Peyer's patch (tissue), 4 donors: ENCODE data around the gene ADGRG1. TPM values are rescaled to one million over a fixed set of nuclear protein-coding genes. Genes with fewer than 3 reads are reported as not detected.

ENCODE experiments used
- DNase-seq, 3 donors: peaks; one replicate each; pipeline ENCODE4 v3.0.0-alpha.2; 2017 to 2019
- H3K27ac ChIP-seq, 4 donors: fragments of 200-600 bp; sonication (generic); one replicate each; pipeline ENCODE4 v1.5.1; 2016 to 2019
- H3K27me3 ChIP-seq, 2 donors: fragments of 200-600 bp; sonication (generic); one replicate each; pipeline ENCODE4 v1.5.1; 2019
- H3K36me3 ChIP-seq, 3 donors: fragments of 200-600 bp; sonication (generic); one replicate each; pipeline ENCODE4 v1.5.1; 2016 to 2019
- H3K4me1 ChIP-seq, 4 donors: fragments of 200-600 bp; sonication (generic); one replicate each; pipeline ENCODE4 v1.5.1; 2016 to 2019
- H3K4me3 ChIP-seq, 4 donors: fragments of 200-600 bp; sonication (generic); 1 replicate in 3 of 4; 2 replicates in 1 of 4; pipeline ENCODE4 v1.5.1; 2016 to 2019; ENCODE audit warnings: mild to moderate bottlenecking in 1 of 4
- H3K9me3 ChIP-seq, 4 donors: fragments of 200-600 bp; sonication (generic); one replicate each; pipeline ENCODE4 v1.5.1; 2016 to 2019; ENCODE audit warnings: mild to moderate bottlenecking in 1 of 4
- CTCF ChIP-seq, 6 experiments: fragments of 450-650 bp in 4 of 6; fragments of 200-600 bp in 2 of 6; sonication (generic) in 1 of 6; IDR thresholded peaks; one replicate each; pipeline ENCODE4 v1.5.1; 2017 to 2019; ENCODE audit warnings: antibody characterized with exemption in 6 of 6, mild to moderate bottlenecking in 3 of 6, moderate library complexity in 1 of 6
- POLR2A ChIP-seq, 2 donors: fragments of 450-650 bp; IDR thresholded peaks; one replicate each; pipeline ENCODE4 v1.5.1; 2017; ENCODE audit warnings: antibody characterized with exemption in 2 of 2, mild to moderate bottlenecking in 2 of 2, moderate library complexity in 2 of 2
- total RNA-seq, 4 donors: library from RNA; depleted of rRNA; stranded (reverse); fragments of >200 nt; gene quantifications; one replicate each; pipeline ENCODE4 v1.1.0, GENCODE V29; 2016

Gene ADGRG1
- total RNA-seq, 4 donors from 2014 or later = 12.8 to 50.3 (median 34.7) TPM

GRCh38 chr16:57686577-57686976 lies 58.1 kb downstream of the ADGRG1 start:
- no peak for TF ChIP-seq CTCF (IDR thresholded peaks at IDR 0.05)
- no peak for TF ChIP-seq POLR2A (IDR thresholded peaks at IDR 0.05)
- Histone ChIP-seq H3K27me3 (no peaks in the 10 kb centered on the region), H3K9me3 (no peaks in the 10 kb centered on the region), H3K4me1 (peaks cover 0 to 8% (median 0%) of the 10 kb centered on the region in 4 donors), H3K36me3 (no peaks in the 10 kb centered on the region), H3K4me3 (no peak overlapping the region), H3K27ac (no peak overlapping the region)
- peak in 1 of 3 donors; percentile 5 for DNase-seq

GRCh38 chr16:57687363-57687929 lies 59.0 kb downstream of the ADGRG1 start:
- Histone ChIP-seq H3K4me1 (peaks cover 0 to 8% (median 0%) of the 10 kb centered on the region in 4 donors), H3K27ac (no peak overlapping the region), H3K9me3 (no peaks in the 10 kb centered on the region), H3K4me3 (no peak overlapping the region), H3K27me3 (no peaks in the 10 kb centered on the region), H3K36me3 (no peaks in the 10 kb centered on the region)
- peak in 1 of 3 donors; percentile 21 for DNase-seq
- TF ChIP-seq CTCF (IDR thresholded peaks at IDR 0.05) (no peak), POLR2A (IDR thresholded peaks at IDR 0.05) (no peak)

GRCh38 chr16:57688487-57688986 lies 60.1 kb downstream of the ADGRG1 start:
- no peaks in the 10 kb centered on the region for H3K9me3 ChIP-seq
- no peaks in the 10 kb centered on the region for H3K27me3 ChIP-seq
- no peak for TF ChIP-seq POLR2A (IDR thresholded peaks at IDR 0.05)
- TF ChIP-seq CTCF (IDR thresholded peaks at IDR 0.05) = no peak
- H3K4me3 ChIP-seq = no peak overlapping the region
- peak in 1 of 3 donors; percentile 27 for DNase-seq
- H3K36me3 ChIP-seq = no peaks in the 10 kb centered on the region
- H3K4me1 ChIP-seq = peaks cover 0 to 8% (median 0%) of the 10 kb centered on the region in 4 donors
- no peak overlapping the region for H3K27ac ChIP-seq

GRCh38 chr16:57688987-57689761 lies 60.7 kb downstream of the ADGRG1 start:
- Histone ChIP-seq H3K36me3 (no peaks in the 10 kb centered on the region), H3K9me3 (no peaks in the 10 kb centered on the region), H3K27me3 (no peaks in the 10 kb centered on the region), H3K4me1 (peaks cover 0 to 8% (median 0%) of the 10 kb centered on the region in 4 donors), H3K4me3 (no peak overlapping the region), H3K27ac (peak overlapping the region in 1 of 4 donors; percentile 25)
- TF ChIP-seq POLR2A (IDR thresholded peaks at IDR 0.05) = no peak
- TF ChIP-seq CTCF (IDR thresholded peaks at IDR 0.05) = no peak
- peak in 1 of 3 donors; percentile 31 for DNase-seq

GRCh38 chr16:57689762-57690558 lies 61.5 kb downstream of the ADGRG1 start:
- peak overlapping the region in 1 of 4 donors; percentile 25 for H3K27ac ChIP-seq
- no peaks in the 10 kb centered on the region for H3K36me3 ChIP-seq
- DNase-seq = peak in 2 of 3 donors; percentile 51 to 59
- no peaks in the 10 kb centered on the region for H3K27me3 ChIP-seq
- no peak for TF ChIP-seq CTCF (IDR thresholded peaks at IDR 0.05)
- no peak for TF ChIP-seq POLR2A (IDR thresholded peaks at IDR 0.05)
- peaks cover 0 to 8% (median 0%) of the 10 kb centered on the region in 4 donors for H3K4me1 ChIP-seq
- no peak overlapping the region for H3K4me3 ChIP-seq
- no peaks in the 10 kb centered on the region for H3K9me3 ChIP-seq
